GM19463 (cell line): Measurements from ENCODE around the gene SEC14L5.

Experiments used
- ATAC-seq: cut with Tn5 transposase; IDR thresholded peaks from one replicate; pipeline ENCODE4 v1.9.1; 2021; ENCODE audit warnings: mild to moderate bottlenecking, moderate library complexity; ENCODE audit not compliant: unreplicated experiment

SEC14L5 gene

GRCh38 chr16:5062790-5063765 is 104.9 kb downstream of the SEC14L5 start:
- no peak for ATAC-seq

- ATAC-seq = no peak
These were observed 106.8 kb downstream of the SEC14L5 start for GRCh38 chr16:5064915-5065314.

GRCh38 chr16:5065326-5065725 is 107.2 kb downstream of the SEC14L5 start:
- ATAC-seq = no peak

- ATAC-seq = no peak
These were observed 107.7 kb downstream of the SEC14L5 start, which contains the start of gene C16orf89 for GRCh38 chr16:5065813-5066212. TSS of gene C16orf89 (minus strand) at chr16:5065956. CDS start at chr16:5065908, 48 bp downstream.

- ATAC-seq = no peak
These were observed 108.4 kb downstream of the SEC14L5 start for GRCh38 chr16:5066511-5066910.
